IPS-NIHi11 (cell line): ENCODE measurements around the gene SLC24A3.

Experiments
- DNase-seq: peaks from one replicate; pipeline ENCODE4 v3.0.0; 2012; ENCODE audit warnings: mixed read lengths, low spot score

SLC24A3 gene

GRCh38 chr20:19341348-19342053 lies 129.1 kb downstream of the SLC24A3 start:
- DNase-seq: no peak

- DNase-seq: no peak
Observed at GRCh38 chr20:19344341-19344740, 131.9 kb downstream of the SLC24A3 start.

GRCh38 chr20:19347943-19348456 lies 135.6 kb downstream of the SLC24A3 start:
- no peak for DNase-seq

GRCh38 chr20:19348582-19348981 lies 136.1 kb downstream of the SLC24A3 start:
- DNase-seq: no peak

GRCh38 chr20:19349879-19350278 lies 137.4 kb downstream of the SLC24A3 start:
- DNase-seq: no peak

GRCh38 chr20:19351542-19351941 lies 139.1 kb downstream of the SLC24A3 start:
- no peak for DNase-seq

GRCh38 chr20:19354950-19355349 lies 142.5 kb downstream of the SLC24A3 start:
- no peak for DNase-seq

GRCh38 chr20:19361790-19362189 lies 149.3 kb downstream of the SLC24A3 start:
- no peak for DNase-seq

- DNase-seq: no peak
Observed at GRCh38 chr20:19363476-19363875, 151.0 kb downstream of the SLC24A3 start.

- no peak for DNase-seq
Observed at GRCh38 chr20:19367591-19367990, 155.1 kb downstream of the SLC24A3 start.

- DNase-seq: no peak
Observed at GRCh38 chr20:19368351-19368750, 155.9 kb downstream of the SLC24A3 start.

GRCh38 chr20:19370076-19371075 lies 157.9 kb downstream of the SLC24A3 start:
- DNase-seq: no peak

GRCh38 chr20:19371112-19371511 lies 158.7 kb downstream of the SLC24A3 start:
- DNase-seq: no peak

GRCh38 chr20:19374216-19374615 lies 161.8 kb downstream of the SLC24A3 start:
- no peak for DNase-seq

- no peak for DNase-seq
Observed at GRCh38 chr20:19375395-19375794, 163.0 kb downstream of the SLC24A3 start.

- no peak for DNase-seq
Observed at GRCh38 chr20:19375801-19376200, 163.4 kb downstream of the SLC24A3 start.

GRCh38 chr20:19376451-19377229 lies 164.2 kb downstream of the SLC24A3 start:
- DNase-seq: no peak

- no peak for DNase-seq
Observed at GRCh38 chr20:19378058-19378457, 165.6 kb downstream of the SLC24A3 start.

- DNase-seq: no peak
Observed at GRCh38 chr20:19380211-19380610, 167.8 kb downstream of the SLC24A3 start.

- no peak for DNase-seq
Observed at GRCh38 chr20:19381947-19382346, 169.5 kb downstream of the SLC24A3 start.

GRCh38 chr20:19382386-19383340 lies 170.2 kb downstream of the SLC24A3 start:
- DNase-seq: no peak
